GM19239 (cell line): ENCODE results near the gene GAL3ST3.
A peak's percentile ranks its signal among the peaks of the same experiment; 100 is the strongest.
"Not testable (repeated sequence)": the region's sequence is repeated elsewhere in the genome, so short reads cannot be mapped to it uniquely, and the experiment has no call there.

Experiments
- DNase-seq: peaks from one replicate; pipeline ENCODE4 v3.0.0; 2011; ENCODE audit warnings: low spot score; ENCODE audit not compliant: insufficient read length
- FAIRE-seq: peaks from 2 replicates; lab custom pipeline; 2011; peaks lifted over from hg19 to GRCh38; lab: Jason Lieb, UNC

Gene GAL3ST3

DNA sequence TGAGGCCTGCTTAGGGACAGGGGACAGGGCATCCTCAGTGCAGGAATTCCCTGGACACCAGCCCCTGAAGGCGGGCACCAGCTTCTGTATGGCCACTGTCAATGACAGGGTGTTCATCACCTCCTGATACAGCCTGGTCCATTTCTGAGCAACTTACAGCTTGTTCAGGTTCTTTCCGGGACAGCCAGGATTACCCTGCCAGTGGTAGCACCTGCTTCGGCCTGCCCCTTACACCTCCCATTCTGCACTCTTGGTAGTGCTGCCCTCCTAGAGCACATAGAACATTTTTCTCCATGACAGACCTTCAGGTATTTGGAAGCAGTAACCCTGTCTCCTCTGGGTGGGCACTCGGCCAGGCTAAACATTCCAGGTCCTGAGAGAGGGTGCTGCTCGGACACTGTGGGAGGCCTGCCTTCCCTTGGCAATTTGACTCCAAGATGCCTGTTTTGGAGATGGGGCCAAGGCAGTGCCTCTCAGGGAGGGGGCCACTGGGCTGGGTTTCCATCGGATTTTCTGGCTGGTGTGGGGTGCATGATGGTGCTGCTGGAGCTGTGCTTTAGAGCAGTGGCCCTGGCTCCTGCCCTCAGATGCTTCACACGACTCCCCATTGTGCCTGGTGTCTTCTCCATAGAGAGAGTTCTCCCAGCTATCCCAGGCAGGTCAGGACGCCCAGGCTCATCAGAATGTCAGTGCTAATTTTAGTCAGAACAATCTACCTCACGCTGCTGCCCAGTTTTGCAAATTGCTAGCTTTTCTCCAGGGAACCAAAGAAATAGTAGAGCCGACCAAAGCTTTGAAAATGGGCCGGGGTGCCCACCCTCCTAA is 1.2 kb downstream of the GAL3ST3 start:
- FAIRE-seq (no peak), DNase-seq (no peak)

DNA sequence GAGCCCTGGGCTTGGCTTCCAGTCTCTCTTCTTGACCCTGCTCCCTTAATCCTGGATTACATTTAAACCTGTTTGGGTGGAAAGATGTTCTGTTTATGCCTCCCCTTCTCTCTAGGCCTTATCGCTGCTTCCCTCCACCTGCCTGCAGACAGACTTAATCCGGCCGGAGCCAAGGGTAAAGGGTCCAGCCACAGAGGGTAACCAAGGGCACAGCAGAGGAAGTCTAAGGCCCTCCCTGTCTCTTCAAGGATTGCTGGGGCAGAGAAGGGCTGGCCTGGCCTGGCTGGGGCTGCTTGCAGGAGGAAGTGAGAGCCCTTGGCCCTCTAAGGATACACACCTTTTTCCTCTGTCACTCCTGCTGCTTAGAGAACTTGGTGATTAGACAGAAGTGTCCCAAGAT is 2.1 kb downstream of the GAL3ST3 start:
- FAIRE-seq (no peak), DNase-seq (no peak)

DNA sequence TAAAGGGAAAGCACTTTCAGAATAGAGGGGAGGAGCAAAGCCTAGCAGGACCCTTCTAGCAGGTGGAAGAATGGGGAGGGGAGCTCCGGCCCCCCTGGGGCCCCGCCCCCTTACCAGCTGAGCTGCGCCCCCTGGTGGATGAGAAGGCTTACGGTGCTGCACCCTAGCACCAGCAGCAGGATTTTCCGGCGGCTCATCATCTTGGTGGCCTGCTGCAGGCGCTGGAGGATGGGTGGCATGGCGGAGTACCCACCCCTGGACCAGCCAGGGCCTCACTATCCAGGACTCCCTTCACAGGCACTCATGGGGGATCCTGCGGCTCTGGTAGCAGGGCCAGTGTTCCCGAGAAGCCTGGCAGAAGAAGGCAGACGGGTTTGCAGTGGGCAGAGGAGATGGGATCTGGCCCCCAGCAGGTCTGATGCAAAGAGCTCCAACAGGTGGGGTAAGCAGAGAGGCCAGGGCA is 3.8 kb downstream of the GAL3ST3 start:
- peak; percentile 89 for FAIRE-seq

DNA sequence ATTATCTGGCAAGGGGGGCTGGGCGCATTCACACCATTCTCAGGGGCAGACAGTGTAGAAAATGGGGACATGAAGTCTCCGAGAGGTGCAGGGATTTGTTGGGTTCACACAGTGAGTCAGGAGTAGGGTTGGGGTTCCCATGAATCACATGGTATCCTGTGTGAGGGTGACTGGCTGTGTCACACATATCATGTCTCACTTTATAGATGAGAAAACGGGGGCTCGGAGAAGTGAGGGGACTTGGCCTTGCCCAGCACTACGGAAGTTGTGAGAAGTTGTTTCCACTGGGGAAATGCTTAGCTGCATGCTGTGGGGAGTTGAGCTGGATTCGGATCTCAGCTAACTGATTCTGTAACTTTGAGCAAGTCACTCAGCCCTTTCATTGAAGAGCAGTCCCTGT is 4.2 kb downstream of the GAL3ST3 start:
- no peak for DNase-seq
- peak; percentile 64 for FAIRE-seq

More for the DNA sequence above, 3.8 kb downstream of the GAL3ST3 start:
- DNase-seq, result peak; percentile 92

DNA sequence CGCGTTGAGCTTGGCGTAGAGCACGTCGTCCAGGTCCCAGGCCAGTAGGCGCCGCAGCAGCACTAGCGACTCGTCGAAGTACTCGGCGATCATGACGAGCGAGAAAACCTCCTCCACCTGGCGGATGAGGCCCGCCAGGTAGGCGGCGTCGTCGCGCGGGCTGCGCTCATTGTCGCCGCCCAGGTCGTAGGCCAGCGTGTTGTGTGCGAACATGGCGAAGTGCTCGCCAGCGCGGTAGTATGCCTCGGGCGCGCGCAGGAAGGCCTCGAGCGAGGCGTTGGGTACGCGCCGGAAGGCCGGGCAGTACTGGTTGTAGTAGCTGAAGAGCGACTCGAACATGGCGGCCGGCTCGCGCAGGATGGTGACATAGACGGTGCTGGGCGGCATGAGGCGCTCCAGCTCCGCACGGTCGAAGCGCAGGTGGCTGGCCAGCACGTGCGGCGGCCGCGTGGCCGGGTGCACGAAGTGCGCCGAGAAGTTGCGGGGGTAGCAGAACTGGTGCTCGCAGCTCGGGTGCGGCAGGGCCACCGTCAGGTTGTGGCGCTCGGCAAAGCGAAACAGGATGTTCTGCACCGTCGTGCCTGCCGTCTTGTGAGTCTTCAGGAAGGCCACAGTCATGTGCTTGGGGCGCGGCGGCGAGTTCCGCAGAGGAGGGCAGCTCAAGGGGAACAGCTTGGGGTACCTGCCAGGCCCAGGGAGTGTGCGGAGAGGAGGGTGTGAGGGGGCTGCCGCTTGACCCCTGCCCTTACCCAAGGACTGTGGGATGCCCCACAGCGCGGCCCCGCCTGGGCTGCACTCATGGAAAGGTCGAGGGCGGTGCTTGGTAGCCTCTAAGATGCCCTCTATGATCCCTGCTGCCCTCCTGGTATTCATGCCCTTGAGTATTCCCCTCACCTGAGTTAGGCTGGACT is 5.7 kb downstream of the GAL3ST3 start:
- no peak for FAIRE-seq
- DNase-seq, result no peak

DNA sequence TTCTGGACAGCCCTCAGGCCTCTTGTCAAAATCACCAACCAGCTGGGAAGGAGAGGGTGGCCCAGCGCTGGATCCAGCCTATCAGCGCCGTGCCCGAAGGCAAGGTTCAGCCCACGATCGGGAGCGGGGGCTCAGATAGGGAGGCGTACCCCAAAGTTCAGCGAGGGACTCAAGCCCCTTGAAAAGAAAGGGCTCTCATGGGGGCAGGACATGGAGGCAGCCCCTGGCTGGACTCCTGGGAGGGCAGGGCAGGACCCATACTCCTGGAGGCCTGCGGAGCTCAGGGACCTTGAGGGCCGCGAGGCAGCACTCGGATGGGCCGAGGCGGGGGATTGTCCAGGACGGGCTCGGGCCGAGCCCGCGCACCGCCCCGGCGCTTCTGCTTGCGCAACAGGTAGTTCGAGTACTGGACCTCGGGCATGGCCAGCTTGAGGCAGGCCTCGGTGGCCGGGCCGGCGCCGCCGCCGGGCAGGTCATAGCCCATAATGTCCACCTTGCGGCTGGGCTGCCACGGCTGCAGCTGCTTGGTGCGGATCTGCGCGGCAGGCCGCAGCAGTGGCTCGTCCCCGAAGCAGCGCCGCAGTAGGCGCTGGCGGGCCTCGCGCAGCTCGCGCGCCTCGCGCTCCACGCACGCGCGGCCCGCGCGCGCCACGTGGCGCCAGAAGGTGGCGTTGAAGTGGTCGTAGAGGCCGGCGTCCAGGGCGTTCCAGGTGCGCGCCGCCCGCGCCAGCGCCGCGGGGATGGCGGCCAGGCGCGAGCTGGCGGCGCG is 6.5 kb downstream of the GAL3ST3 start:
- DNase-seq (no peak), FAIRE-seq (no peak)

DNA sequence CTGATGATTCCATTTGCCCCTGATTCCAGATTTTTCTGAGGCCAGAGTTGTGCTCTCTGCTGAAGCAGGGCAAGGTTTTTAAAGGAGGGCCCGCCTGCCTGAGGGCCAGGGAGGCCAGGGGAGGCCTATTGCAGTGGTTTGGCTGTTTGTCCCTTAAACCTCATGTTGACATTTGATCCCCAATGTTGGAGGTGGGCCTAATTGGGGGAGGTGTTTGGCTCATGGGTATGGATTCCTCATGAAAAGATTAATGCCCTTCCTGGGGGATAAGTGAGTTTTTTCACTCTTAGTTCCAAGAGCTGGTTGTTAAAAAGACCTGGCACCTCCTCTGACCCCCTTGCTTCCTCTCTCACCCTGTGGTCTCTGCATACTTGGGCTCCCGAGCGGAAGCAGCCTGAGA is 9.2 kb downstream of the GAL3ST3 start:
- DNase-seq (no peak), FAIRE-seq (no peak)

- DNase-seq (no peak), FAIRE-seq (no peak)
Observed at GRCh38 chr11:66037327-66037726, 11.6 kb downstream of the GAL3ST3 start.

DNA sequence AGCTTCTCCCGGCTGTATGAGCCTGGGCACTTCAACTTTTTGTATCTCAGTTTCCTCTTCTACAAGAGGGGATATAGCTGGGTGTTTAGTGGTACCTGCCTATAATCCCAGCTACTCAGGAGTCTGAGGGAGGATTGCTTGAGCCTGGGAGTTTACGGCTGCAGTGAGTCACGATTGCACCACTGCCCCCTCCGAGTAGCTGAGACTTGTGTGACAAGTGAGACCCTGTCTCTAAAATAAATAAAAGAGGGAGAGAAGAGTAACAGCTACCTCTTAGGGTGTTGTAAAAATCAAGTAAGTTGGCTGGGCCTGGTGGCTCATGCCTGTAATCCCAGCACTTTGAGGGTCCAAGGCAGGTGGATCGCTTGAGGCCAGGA is 12.6 kb downstream of the GAL3ST3 start:
- no peak for DNase-seq
- FAIRE-seq, result no peak

DNA sequence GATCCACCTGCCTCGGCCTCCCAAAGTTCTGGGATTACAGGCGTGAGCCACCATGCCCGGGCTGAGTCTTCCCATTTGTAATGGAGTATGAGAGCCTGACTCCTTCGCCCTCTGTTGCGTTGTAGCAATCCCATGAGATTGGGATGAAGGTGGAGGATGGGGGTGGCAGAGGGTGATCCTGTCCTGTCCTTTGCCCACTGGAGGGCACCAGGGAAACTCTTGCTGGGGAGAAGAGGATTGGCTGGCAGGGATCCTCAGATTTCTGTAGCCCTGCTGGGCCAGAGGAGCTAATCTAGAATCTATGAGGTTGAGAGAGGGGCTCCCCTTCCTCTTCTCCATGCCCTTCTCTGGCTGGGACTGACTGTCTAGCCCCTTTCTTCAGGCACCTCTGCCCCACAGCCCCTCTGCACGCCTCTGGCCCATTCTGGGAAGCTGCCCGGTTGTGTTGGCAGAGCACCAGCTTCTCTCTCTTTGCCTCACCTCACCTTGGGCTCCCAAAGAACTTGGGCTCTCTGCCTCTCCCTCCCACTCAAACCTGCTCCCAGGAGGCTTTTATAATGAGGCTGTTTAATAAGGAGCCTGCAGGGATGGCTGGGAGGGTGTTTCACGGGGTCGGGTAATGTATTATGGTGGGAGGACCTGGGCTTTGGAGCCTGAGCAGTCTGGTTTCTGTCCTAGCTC is 13.2 kb downstream of the GAL3ST3 start:
- no peak for DNase-seq
- no peak for FAIRE-seq

DNA sequence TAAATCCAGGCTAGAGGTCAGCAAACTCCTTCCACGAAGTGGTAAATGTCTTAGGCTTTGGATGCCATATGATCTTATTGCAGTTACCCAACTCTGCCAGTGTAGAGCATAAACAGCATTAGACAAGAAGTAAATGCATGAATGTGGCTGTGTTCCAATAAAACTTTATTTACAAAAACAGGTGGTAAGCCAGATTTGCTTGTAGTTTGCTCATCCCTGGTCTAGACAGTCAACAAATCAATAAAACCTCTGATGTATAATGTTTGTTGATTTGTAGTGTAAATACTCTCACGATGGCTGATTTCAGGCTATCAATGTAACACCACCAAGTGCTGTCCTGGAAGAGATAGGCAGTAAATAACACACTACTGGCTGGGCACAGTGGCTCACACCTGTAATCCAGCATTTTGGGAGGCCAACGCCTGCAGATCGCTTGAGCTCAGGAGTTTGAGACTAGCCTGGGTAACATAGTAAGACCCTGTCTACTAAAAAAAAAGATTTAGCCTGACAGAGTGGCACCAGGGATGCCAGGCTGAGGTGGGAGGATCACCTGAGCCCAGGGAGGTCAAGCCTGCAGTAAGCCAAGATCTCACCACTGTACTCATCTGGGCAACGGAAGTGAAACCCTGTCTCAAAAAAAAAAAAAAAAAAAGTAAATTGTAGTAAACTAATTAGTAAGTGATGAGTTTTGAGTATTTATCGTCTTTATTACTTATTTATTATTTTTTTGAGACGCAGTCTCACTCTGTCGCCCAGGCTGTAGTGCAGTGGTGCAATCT is 15.8 kb downstream of the GAL3ST3 start:
- no peak for FAIRE-seq
- no peak for DNase-seq

DNA sequence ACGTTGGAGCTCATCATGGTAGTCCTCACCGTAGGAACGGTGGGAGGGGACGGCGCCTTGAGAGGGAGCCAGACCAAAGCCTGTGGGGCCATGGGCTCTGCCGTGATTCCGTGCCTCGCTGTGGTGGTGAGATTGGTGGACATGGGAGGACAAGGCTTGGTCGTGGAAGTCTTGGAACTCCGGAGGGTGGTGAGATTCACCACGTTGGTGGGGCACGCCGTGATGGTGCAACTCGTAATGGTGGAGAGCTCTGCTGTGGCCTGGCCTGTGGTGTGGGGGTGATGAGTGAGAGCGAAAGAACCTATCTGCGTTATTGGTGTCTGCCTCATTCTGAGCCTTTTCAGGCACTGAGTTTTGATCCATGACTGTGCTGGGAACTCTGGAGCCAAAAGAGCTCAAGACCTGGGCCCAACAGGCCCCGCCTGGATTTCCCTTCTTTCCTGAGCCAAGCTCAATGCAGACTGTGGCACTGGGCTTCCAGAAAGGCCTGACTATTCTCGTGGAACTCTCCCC is 22.9 kb downstream of the GAL3ST3 start, which contains the start of gene CATSPER1:
Gene CATSPER1 (minus strand): TSS at position 463 of the 513 bp plus-strand sequence. CDS start 100 bp downstream, at position 363.
- no peak for FAIRE-seq
- DNase-seq, result no peak

DNA sequence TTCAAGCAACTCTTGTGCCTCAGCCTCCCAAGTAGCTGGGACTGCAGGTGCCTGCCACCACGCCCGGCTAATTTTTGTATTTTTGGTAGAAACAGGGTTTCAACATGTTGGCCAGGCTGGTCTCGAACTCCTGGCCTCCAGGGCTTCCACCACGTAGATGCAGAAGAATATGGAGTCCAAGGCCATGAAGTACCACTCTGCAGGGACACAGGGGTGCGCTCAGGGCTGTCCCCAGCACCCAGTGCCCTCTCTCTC is 25.8 kb downstream of the GAL3ST3 start:
- DNase-seq, FAIRE-seq: not testable (repeated sequence)

- peak; percentile 89 for DNase-seq
- FAIRE-seq, result peak; percentile 85
Observed at GRCh38 chr11:66022401-66023185, 26.4 kb downstream of the GAL3ST3 start.

- FAIRE-seq (no peak), DNase-seq (no peak)
Observed at GRCh38 chr11:66020618-66021357, 28.2 kb downstream of the GAL3ST3 start.

- FAIRE-seq, result no peak
- DNase-seq, result no peak
Observed at GRCh38 chr11:66020212-66020611, 28.7 kb downstream of the GAL3ST3 start.

GRCh38 chr11:66017321-66017720 is 31.6 kb downstream of the GAL3ST3 start:
- no peak for FAIRE-seq
- DNase-seq, result no peak

DNA sequence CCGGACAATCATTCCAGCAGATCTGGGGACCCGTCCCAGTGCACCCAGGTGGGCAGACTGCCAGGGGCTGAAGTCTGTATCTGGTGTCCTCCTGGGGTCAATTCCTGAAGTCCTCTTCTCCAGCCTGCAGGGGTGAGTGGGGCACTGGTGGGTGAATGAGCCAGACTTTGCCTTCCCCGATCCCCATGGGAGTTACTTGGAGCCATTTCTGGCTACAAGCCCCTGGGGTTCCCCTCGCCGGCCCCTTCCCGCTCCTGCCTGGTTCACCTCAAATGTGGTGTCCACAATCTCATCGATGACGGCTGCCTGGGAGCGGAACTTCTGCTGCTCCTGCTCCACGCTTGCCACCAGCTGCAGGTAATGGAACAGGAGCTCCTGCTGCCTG is 32.2 kb downstream of the GAL3ST3 start:
- DNase-seq (no peak), FAIRE-seq (no peak)
